ENCODE measurements around the gene DPYD. TPM values are rescaled to one million over a fixed set of nuclear protein-coding genes. Genes with fewer than 3 reads are reported as not detected.

DPYD gene
- total RNA-seq, 1 experiment from 2014 or later, result 0.46 TPM

GRCh38 chr1:97306504-97306903 lies 614.3 kb downstream of the DPYD start (continued):
- no peak for TF ChIP-seq FOXP4 (CRISPR knock-in tag; IDR thresholded peaks at IDR 0.05)

GRCh38 chr1:97304366-97304765 lies 616.5 kb downstream of the DPYD start:
- DNase-seq (ENCODE audit: low spot score) (no peak), ATAC-seq (no peak)
- CTCF ChIA-PET, result no interaction called here
- H3K9me3 Mint-ChIP-seq, result no peaks in the 10 kb centered on the region
- no peaks in the 10 kb centered on the region for H3K36me3 Mint-ChIP-seq
- H3K27me3 Mint-ChIP-seq (ENCODE audit: low read depth), result no peaks in the 10 kb centered on the region
- no peak overlapping the region for H3K4me3 Mint-ChIP-seq
- H3K27ac Mint-ChIP-seq, result no peak overlapping the region
- POLR2A ChIA-PET, result no interaction called here
- H3K4me1 Mint-ChIP-seq, result no peaks in the 10 kb centered on the region; the same call in 1 of the 2 replicates
- TF ChIP-seq MYBL2 (CRISPR knock-in tag; IDR thresholded peaks at IDR 0.05) (no peak), FOXP1 (CRISPR knock-in tag; IDR thresholded peaks at IDR 0.05; ENCODE audit: borderline replicate concordance) (no peak), ZNF423 (CRISPR knock-in tag; IDR thresholded peaks at IDR 0.05) (no peak), SMAD3 (CRISPR knock-in tag; IDR thresholded peaks at IDR 0.05; ENCODE audit: borderline replicate concordance) (no peak), FOXJ3 (CRISPR knock-in tag; IDR thresholded peaks at IDR 0.05; ENCODE audit: borderline replicate concordance) (no peak), JUN (CRISPR knock-in tag; IDR thresholded peaks at IDR 0.05) (no peak), GTF2I (CRISPR knock-in tag; conservative IDR thresholded peaks at IDR 0.05) (no peak), ZNF219 (CRISPR knock-in tag; IDR thresholded peaks at IDR 0.05; ENCODE audit: borderline replicate concordance) (no peak), IRF2 (CRISPR knock-in tag; IDR thresholded peaks at IDR 0.05; ENCODE audit: borderline replicate concordance, low read depth) (no peak), ATF6 (CRISPR knock-in tag; IDR thresholded peaks at IDR 0.05) (no peak), FOXK1 (CRISPR knock-in tag; IDR thresholded peaks at IDR 0.05) (no peak), HMGA2 (CRISPR knock-in tag; IDR thresholded peaks at IDR 0.05) (no peak), KAT7 (CRISPR knock-in tag; IDR thresholded peaks at IDR 0.05; ENCODE audit: borderline replicate concordance) (no peak)

GRCh38 chr1:97298966-97299365 lies 621.9 kb downstream of the DPYD start:
- H3K27me3 Mint-ChIP-seq (ENCODE audit: low read depth), result no peaks in the 10 kb centered on the region
- H3K4me1 Mint-ChIP-seq, result peaks cover 4% of the 10 kb centered on the region; the same call in 1 of the 2 replicates
- H3K27ac Mint-ChIP-seq, result no peak overlapping the region
- ATAC-seq (no peak), DNase-seq (ENCODE audit: low spot score) (no peak)
- no peaks in the 10 kb centered on the region for H3K36me3 Mint-ChIP-seq
- POLR2A ChIA-PET, result no interaction called here
- CTCF ChIA-PET, result no interaction called here
- no peak for TF ChIP-seq SP1 (CRISPR knock-in tag; conservative IDR thresholded peaks at IDR 0.05)
- no peak for TF ChIP-seq AR (CRISPR knock-in tag; IDR thresholded peaks at IDR 0.05)
- TF ChIP-seq ZNF232 (CRISPR knock-in tag; IDR thresholded peaks at IDR 0.05), result no peak
- no peak for TF ChIP-seq ZNF317 (CRISPR knock-in tag; IDR thresholded peaks at IDR 0.05; ENCODE audit: borderline replicate concordance, low read depth)
- no peak for TF ChIP-seq TEAD1 (CRISPR knock-in tag; IDR thresholded peaks at IDR 0.05)
- TF ChIP-seq ZMAT4 (CRISPR knock-in tag; IDR thresholded peaks at IDR 0.05), result no peak
- no peak for TF ChIP-seq SMAD3 (CRISPR knock-in tag; IDR thresholded peaks at IDR 0.05; ENCODE audit: borderline replicate concordance)
- TF ChIP-seq USF1 (CRISPR knock-in tag; IDR thresholded peaks at IDR 0.05), result no peak
- TF ChIP-seq TEAD4 (CRISPR knock-in tag; IDR thresholded peaks at IDR 0.05), result no peak
- no peak for TF ChIP-seq E2F4 (CRISPR knock-in tag; IDR thresholded peaks at IDR 0.05; ENCODE audit: borderline replicate concordance, low read depth)
- no peak for TF ChIP-seq IRF2 (CRISPR knock-in tag; IDR thresholded peaks at IDR 0.05; ENCODE audit: borderline replicate concordance, low read depth)
- TF ChIP-seq FOXP1 (CRISPR knock-in tag; IDR thresholded peaks at IDR 0.05; ENCODE audit: borderline replicate concordance), result no peak
- no peak for TF ChIP-seq ZNF263 (CRISPR knock-in tag; IDR thresholded peaks at IDR 0.05; ENCODE audit: low read depth)
- H3K9me3 Mint-ChIP-seq, result no peaks in the 10 kb centered on the region
- H3K4me3 Mint-ChIP-seq, result no peak overlapping the region

All from WTC11 (cell line).